NK-92 (cell line): ENCODE results near the gene PCDHGC4.

Source experiments
- DNase-seq: peaks from one replicate; lab custom pipeline; 2025; ENCODE audit not compliant: unreplicated experiment; lab: John Stamatoyannopoulos, UW

PCDHGC4 gene

DNA sequence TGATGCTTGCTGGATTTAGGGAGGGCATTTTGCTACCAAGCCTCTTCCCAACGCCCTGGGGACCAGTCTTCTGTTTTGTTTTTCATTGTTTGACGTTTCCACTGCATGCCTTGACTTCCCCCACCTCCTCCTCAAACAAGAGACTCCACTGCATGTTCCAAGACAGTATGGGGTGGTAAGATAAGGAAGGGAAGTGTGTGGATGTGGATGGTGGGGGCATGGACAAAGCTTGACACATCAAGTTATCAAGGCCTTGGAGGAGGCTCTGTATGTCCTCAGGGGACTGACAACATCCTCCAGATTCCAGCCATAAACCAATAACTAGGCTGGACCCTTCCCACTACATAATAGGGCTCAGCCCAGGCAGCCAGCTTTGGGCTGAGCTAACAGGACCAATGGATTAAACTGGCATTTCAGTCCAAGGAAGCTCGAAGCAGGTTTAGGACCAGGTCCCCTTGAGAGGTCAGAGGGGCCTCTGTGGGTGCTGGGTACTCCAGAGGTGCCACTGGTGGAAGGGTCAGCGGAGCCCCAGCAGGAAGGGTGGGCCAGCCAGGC is 27.0 kb downstream of the PCDHGC4 start:
- no peak for DNase-seq

DNA sequence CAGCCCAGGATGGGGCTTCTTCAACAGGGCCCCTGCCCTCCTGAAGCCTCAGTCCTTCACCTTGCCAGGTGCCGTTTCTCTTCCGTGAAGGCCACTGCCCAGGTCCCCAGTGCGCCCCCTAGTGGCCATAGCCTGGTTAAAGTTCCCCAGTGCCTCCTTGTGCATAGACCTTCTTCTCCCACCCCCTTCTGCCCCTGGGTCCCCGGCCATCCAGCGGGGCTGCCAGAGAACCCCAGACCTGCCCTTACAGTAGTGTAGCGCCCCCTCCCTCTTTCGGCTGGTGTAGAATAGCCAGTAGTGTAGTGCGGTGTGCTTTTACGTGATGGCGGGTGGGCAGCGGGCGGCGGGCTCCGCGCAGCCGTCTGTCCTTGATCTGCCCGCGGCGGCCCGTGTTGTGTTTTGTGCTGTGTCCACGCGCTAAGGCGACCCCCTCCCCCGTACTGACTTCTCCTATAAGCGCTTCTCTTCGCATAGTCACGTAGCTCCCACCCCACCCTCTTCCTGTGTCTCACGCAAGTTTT is 27.6 kb downstream of the PCDHGC4 start:
- peak; percentile 15 for DNase-seq

DNA sequence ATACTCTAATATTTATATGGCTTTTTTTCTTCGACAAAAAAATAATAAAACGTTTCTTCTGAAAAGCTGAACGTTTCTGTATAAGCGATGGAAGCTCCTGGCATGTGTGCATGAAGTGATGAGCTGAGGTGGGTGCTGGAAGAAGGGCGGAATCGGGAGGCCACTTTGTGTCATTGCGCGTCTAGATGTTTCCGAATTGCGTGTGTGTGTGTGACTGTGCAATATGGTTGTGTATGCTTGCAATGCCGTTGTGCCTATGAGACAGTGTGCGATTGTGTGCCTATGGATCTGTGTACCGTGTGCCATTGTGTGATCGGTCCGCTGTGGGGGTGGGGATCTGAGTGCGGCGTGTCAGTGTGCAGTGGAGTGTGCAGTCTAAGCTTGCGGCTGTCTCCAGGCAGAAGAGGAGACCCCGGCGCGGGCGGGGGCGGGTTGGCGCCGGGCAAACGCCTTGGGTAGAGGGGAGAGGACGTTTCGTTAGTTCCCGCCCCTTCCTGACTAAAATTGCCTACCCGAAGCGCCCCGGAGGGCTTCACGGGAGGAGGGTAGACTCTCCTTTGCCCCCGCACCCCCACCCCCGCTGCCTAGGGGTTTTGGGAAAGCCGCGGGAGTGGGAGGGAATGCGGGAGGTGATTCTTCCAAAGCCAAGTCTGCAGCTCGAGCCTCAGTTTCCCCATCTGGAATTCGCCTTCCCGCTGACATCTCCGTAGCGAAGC is 28.2 kb downstream of the PCDHGC4 start:
- DNase-seq: no peak

DNA sequence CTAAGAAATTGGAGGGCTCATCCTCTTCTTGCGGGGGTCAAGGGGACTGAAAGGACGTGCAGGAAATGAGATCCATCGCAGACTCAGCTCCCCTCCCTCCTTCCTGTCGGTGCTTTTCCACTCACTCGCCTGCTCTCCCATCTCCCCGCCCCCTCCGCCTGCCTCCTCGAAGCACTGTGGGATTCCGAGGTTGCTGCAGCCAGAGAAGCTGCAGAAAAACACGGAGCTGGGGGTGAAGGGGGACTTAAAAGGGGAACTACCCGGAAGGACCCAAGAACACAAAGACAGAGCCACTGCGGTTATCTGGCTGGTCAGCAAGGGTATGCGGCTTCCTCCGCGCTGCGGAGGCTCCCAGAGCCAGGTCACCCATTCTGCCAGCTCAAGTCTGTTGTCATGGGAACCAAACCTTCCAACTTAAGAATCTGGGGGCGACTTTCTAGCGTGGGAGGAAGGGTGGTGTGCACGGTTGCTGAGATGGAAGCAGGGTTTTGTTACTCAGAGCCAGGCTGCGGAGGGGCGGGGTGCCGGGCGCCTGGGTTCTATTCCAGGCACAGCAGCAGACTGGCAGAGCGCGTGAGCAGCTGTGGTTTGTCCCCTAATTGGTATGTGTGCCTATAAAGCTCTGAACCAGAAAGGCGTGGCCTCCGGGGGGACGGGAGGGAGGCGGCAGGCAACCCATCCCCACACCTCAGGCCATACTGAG is 28.9 kb downstream of the PCDHGC4 start:
- no peak for DNase-seq

DNA sequence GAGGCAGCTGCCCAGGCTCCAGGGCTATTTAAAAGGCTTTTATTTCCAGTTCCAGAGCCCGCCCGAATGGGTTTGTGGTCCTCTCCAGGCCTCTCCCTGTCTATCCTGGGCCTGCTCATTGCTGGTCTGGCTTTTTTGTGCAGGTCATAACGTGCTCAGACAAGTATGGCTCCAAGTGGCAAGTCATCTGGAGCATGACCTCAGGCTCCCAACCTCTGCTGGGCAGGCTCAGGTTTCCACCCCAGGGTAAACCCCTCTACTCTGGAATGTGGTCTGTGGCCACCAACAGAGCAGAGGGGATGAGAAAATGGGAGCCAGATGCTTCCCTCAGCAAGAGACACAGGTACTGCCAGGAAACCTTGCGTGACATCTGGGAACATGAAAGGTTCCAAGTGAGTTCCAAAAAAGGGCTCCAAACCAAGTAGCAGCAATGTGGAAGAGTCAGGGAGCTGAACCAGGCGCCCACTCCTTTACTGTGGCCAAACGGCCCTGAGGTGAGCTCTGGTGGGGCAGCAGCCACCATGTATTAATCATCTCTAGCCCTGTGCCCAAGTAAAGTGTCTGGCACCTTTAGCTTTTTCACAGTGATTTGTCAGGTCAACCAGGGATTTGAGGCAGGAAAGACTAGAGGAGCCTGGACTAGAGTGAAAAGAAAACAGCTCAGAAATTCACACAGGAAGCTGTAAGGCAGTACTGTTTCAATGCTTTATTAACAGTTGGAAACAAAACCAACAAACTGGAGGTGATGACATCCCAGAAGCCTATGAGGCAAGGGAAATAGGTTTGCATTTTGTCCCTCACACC is 29.7 kb downstream of the PCDHGC4 start:
- no peak for DNase-seq

DNA sequence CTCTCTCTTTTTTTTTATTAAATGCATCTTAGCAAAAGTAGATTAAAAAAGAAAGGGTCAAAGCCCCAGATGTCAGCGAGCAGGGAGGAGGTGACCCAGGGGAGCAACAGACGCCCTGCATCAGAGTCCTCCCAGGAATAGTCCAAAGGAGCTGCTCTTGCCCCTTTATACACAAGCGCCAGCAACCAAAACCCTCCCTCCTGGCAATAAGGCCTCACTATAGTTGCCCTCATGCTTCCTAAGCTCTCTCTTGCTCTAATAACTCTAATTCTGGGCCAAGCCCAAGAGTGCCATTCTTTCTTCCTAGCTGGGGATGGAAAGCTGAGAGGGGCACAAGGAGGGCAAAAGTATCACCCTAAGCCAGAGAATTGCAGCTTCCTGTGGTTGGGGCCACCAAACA is 30.3 kb downstream of the PCDHGC4 start:
- no peak for DNase-seq

DNA sequence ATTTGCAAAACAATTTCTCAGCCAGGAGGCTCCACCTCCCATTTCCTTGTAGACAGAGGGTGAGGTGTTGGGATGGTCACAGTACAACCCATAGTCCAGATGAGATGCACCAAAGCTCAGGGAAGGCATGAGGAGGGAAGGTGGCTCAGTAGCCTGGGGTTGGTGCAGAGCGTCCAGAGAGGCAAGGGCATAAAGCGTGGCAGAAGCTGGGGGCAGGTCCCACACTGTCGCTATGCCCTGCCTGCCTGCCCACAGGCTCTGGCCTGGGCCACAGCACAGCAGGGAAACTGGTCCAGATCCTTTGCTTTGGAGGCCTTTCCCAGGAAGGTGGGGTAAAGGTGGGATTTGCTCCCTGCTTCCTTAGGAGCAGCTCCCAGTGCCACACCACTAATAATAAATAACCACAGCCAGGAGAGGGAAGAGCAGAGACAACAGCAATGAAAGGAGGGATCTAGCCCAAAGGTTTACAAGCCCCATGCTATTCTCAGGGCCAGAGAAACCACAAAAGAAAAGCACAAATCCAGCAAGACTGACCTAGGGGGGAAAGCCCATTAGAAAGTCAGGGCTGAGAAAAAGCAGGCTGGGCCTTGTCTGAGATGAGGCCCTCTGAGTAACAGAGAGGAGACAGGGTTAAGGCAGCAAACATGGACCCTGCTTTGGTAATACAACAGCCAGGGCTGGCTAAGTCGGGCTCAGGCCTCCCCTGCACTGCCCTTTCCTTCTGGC is 31.3 kb downstream of the PCDHGC4 start:
- no peak for DNase-seq

DNA sequence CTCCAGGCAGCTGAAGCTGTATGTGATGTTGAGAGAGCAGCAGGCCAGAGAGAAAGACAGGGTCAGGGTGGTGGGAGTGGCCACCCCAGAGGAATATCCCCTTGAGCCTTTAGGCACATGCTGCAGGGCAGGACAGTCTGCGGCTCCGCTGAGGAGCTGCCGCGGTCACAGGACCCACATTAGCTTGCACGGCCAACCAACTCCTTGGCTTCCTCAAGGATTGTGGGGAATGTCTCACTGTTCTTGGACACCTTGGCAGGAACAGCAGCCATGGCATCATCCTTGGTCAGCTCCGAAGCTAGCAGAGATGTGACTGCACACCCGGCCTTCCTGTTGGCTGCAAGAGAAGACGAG is 31.8 kb downstream of the PCDHGC4 start:
- DNase-seq: no peak

DNA sequence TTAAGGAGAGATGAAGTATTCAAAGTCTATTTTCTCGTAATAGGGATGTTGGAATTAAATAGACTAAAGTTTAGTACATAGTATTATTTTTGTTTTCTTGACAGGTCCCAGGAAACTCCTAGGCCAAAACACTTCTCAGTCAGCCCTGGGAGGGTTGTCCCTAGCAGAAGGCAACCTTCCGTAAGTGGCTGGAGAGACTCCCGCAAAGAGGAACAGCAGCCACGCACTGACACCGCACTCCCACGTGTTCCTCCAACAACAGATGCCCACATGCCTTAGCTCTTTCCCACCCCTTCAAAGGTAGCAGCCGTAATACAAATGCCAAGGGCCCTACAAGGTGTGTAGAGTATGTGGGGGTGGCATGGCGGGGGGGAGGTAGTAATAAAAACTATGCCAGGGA is 32.5 kb downstream of the PCDHGC4 start:
- no peak for DNase-seq

DNA sequence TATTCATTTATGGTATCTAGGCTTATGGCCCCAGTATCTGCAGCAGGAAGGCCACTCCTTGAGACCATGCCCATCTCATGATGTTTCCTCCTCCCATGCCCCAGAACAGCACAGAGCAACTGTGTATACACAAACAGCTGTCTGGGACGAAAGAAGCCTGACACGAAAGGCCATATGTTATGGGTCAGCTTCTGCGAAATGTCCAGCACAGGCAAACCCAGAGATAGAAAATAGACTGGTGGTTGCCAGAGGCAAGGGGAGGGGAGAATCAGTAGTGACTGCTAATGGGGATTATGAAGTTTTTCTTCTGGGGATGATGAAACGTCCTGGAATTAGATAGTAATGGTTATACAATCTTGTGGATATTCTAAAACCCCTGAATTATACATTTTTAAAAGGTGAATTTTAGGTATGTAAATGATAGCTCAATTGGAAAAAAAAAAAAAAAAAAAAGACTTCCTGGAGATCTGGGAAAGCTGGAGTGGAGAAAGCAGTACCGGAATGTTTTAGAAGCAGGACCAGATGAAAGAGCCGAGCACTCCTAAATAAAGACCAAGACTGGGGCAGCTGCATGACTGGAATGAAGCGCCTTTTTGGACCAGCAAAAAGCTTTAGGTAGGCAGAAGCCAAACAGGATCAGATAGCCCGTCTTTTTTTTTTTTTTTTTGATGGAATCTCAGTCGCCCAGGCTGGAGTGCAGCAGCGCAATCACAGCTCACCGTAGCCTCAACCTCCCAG is 33.2 kb downstream of the PCDHGC4 start:
- DNase-seq: no peak

DNA sequence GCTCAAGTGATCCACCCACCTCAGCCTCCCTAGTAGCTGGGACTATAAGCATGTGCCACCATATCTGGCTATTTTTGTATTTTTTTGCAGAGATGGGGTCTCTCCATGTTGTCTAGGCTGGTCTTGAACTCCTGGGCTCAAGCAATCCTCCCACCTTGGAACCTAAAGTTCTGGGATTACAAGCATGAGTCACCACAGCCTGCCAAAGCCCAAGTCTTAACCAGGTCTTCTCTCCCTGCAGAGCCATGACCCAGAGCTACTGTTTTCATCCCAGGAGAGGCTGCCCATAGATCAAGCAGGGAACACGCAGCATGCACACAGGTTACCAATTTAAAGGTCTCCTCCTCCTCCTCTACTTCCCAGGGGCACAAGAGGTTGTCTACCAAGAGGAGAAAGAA is 33.8 kb downstream of the PCDHGC4 start:
- no peak for DNase-seq

DNA sequence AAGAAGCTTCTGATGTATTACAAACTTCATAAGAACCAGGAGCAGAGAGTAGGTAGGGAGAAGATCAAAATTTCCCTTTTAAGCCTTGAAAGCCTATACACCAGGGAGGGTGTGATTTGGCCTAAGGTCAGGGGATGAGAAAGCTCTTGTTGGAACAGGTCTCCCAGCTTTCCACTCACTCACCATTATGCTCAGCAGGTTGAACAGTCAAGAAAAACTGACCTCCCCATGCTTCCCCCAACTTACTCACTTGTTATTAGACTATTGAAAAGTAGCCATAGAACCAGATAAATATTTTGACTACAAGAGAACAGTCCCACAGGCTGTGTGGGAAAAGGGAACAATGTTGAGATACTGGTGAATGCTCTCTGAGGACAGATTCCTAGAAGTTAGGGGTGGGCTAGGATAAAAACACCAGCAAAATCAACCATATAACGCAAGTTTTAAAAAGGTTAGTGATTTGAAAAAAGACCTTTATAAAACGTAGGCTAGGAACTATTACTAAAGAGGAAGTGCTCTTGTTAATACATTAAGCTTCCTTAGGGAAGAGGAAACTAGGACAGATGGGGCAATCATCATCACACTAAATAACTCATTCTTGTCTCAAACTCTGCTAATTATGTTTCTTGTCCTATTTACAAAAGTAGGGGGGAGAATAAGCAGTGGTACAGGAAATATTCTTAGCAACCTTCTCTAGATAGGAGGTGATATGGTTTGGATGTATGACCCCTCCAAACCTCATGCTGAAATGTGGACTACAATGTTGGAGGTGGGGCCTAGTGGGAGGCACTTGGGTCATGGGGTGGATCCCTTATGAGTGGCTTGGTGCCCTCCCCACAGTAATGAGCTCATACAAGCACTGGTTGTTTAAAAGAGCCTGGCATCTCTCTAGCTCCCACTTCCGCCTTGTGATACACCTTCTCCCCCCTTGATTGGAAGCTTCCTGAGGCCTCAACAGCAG is 35.1 kb downstream of the PCDHGC4 start:
- DNase-seq: no peak

DNA sequence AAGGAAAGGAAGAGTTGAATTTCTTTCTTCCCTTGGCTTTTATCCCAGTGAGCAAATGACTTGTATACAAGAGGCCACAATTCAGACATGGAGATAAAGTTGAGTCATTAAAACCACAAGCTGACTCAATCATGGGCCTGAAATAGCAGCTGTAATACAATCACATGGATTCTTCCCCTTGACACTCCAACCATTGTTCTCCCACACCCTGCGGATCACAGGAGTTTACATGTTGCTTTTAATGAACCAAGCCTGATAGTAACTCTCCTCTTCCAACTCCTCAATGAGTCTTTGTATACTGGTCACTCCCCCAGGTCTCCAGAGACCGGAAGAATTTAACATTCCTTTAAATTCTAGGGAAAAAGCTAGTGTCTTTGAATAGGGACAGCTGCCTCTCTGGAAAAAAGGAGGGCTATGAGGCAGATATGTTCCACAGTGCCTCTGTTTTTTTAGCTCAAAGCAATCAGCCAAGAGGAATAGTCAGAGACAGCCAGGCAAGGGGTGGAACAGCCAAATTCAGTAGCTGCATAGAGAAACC is 36.5 kb downstream of the PCDHGC4 start:
- no peak for DNase-seq

DNA sequence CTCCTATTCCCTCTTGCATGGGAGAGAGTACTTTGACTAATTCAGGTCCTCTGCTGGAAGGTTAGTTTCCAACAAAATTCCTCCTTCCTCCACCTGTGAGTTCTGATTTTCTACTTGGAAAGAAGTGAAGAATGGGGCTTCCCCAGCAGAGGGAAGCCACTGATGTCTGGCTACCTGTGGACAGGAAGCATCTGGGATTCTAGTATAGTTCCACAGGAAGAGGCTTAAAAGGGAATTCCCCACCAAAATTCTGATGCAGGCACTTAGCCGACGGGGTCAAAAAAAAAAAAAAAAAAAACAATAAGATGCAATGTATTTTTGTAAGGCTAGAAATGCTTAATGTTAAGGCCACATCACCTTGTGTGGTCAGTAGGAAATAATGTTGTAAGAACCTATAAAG is 37.5 kb downstream of the PCDHGC4 start:
- DNase-seq: no peak

DNA sequence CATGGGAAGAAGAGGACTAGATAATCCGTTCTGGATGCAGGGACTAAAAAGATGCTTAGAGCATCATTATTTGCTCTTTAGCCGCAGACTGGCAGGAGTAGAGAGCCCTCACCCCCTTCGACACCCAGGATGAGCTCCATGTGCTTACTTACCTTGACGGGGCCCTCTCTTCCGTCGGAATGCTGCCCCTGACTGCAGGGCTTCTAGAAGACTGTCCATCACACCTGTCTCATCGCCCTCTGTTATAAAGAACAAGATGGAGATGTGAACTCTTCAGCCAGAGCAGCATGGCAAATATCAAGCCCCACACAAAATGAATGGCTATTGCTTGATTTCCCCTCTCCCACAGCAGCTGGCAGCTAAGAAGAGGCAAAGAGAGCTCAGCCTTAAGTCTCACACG is 39.2 kb downstream of the PCDHGC4 start:
- DNase-seq: no peak

DNA sequence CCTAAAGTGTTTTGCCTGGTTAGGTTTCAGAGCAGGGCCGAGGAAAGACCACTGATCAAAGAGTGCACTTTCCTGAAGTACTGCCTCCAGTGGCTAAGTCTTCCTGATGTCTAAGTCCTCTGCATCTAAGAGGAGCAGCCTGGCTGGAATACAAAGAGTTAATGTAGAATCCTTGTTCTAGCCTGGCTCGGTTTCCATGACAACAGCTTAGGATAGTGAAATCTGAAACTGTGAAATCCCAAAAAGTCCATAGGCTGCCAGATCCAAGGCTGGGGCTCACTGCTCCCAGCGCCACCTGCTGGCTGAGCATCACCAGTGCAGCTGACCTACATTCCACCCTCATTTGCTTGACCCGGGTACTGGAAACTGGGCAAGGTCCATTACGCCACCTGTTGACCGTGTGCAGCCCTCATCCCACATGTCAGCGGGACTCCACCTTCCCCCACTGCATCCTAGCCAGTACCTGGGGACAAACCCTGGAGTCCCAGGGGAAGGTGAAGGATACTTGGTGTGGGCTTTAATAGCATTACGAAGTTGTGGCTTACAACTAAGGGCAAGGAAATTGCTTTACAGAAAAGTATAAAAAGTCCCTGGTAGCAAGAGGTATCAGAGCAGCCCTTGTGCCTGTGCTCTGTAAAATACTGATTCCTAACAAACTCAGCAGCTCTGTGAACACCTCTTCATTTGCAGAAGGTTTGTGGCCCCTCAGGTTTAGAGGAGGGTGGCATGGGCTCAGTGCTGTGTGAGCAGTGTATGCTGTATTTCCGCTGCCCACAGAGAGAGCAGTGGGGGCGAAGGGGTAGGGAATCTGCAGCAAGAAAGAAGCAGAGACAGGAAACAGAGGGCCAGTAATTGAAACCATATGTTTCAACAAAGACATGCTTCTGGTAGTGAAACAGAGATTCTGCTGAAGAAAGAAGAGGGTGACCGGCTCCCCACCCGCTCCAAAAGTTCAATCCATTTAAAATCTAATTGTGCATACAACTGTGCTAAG is 40.1 kb downstream of the PCDHGC4 start:
- DNase-seq: no peak

DNA sequence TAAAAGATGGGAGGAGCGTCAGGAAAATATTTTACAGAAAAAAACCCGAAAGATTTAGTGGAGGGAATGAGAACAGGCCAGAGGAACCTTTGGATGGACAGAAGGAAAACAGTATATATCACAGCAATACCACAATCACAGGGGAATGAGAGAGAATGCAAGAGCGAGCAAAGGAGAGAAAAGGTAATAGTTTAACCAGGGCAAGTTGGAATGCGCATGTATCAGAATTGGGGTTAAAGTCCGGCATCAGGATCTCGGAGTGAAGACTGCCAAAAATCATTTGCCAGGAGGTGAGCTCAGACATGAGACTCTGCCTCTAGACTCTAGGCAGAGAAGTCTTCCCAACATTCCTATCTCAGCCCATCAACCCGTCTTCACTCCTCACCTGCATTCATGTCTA is 40.8 kb downstream of the PCDHGC4 start:
- DNase-seq: no peak

DNA sequence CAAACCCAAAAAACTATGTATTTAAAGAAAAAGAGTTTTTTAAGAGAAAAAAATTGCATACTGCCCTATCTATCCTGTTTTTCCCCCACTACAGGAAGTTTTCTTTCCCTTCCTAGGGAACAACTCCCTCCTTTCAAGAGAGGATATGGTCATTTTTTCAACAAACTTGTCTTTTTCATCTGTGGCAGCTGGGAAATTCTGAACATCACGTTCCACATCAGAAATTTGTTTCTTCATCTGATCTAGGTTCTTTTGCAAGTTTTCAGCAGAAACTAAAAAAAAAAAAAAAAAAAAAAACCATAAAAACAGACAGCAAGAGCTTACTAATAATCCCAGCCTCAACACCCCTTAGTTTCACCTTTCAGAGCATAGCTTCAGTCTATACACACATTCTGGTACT is 42.6 kb downstream of the PCDHGC4 start:
- no peak for DNase-seq
